Left colon (tissue), 2 donors: Measurements from ENCODE around the gene FMN2. TPM values are rescaled to one million over a fixed set of nuclear protein-coding genes. Genes with fewer than 3 reads are reported as not detected.

Source experiments
- ATAC-seq: fragments of 200-7000 bp; cut with Tn5 transposase; one replicate; pipeline ENCODE4 v1.9.1; 2020; ENCODE audit warnings: mild to moderate bottlenecking, moderate library complexity
- DNase-seq, 2 donors: peaks; one replicate each; pipeline ENCODE4 v3.0.0-alpha.2; 2020
- intact Hi-C, 2 donors: fragments of 100-400 bp; cut with DNase I in 1 of 2; cut with micrococcal nuclease in 1 of 2; formaldehyde crosslinking; loops; one replicate each; pipeline versions ENCODE4 v1.11.2 to v1.14.0; 2022; cut with DNase I, micrococcal nuclease
- total RNA-seq, 2 donors: library from RNA; stranded (reverse); fragmentation: NEBNext Ultra II Directional; extraction: Animal tissue kit (Norgen Biotek cat#: 25700); gene quantifications; one replicate each; pipeline ENCODE4 v1.2.1, GENCODE V29; 2021
- donor health status: DM: no; HTN: no; CAD: no.
- donor health status: DM: yes; HTN: yes; CAD: no.

The FMN2 gene
- total RNA-seq, 2 donors from 2014 or later = 2.6 to 3.0 TPM

- ATAC-seq (peak; percentile 86), DNase-seq (no peak)
- intact Hi-C loops = no loop called here
These were observed 430.6 kb downstream of the FMN2 start for GRCh38 chr1:240522122-240522822.

DNA sequence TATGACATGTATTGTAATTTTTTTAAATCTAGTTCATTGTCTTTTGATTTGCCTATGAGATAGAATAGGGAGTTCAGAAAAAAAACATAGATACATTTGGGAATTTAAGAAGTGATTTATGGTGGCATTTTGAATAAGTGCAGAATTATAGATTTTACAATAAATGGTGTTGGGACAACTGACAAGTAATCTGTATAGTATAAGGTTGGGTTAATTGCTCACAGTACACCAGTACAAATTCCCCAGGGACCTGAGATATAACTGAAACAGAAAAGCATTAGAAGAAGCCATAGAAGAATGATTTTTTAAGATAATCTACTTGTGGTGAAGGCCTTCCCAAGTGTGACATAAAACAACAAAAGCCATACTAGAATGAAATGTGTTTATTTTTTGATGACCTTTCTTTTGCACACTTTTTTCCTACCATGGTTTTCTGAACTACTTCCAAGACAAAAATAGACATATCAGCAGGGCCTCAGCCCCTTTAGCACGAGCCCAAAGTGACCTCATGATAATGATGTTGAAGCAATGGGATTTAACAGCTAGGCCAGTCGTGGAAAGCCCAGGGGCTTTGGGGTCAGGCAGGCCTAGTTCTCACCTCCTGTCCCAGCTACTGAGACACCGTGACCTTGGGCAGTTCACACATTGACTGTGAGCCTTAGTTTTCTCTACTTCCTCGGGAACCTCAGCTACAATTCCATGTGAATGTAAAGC is 432.8 kb downstream of the FMN2 start:
- no peak for ATAC-seq
- DNase-seq = no peak
- intact Hi-C loops = no loop called here
